ENCODE measurements around the gene PCSK5. TPM values are rescaled to one million over a fixed set of nuclear protein-coding genes. Genes with fewer than 3 reads are reported as not detected.

Gene PCSK5
- total RNA-seq, 1 experiment from 2014 or later = 7.5 TPM

- H3K4me2 ChIP-seq (ENCODE audit: insufficient read depth, insufficient read length, low read length) = no peak overlapping the region
- no peaks in the 10 kb centered on the region for H4K20me1 ChIP-seq (ENCODE audit: control insufficient read depth, insufficient read depth, insufficient read length)
- no CpG with 5 or more reads among the region's 11 CpGs for WGBS (ENCODE audit: extremely low coverage, insufficient read length, low lambda C conversion rate)
- H2BK120ac ChIP-seq (ENCODE audit: low read depth, low read length, poor library complexity, severe bottlenecking) = no peak overlapping the region
- no peak overlapping the region for H2BK5ac ChIP-seq (ENCODE audit: insufficient read length, low read length)
- no peak overlapping the region for H2BK12ac ChIP-seq (ENCODE audit: insufficient read length, low read depth, low read length)
- no peaks in the 10 kb centered on the region for H3K27me3 ChIP-seq (ENCODE audit: insufficient read depth, low read length)
- no peak overlapping the region for H3K27ac Mint-ChIP-seq
- H3K9ac ChIP-seq (ENCODE audit: extremely low read depth, insufficient read length, low read length) = no peak overlapping the region
- H3T11ph ChIP-seq (ENCODE audit: low read length) = no peak overlapping the region
- no peak overlapping the region for H3K18ac ChIP-seq (ENCODE audit: insufficient read length, low read depth, low read length)
- no peaks in the 10 kb centered on the region for H3K4me1 ChIP-seq (ENCODE audit: insufficient read depth, low read length)
- no peak overlapping the region for H2AK5ac ChIP-seq (ENCODE audit: insufficient read length, low read length)
- H3K4me1 Mint-ChIP-seq = no peaks in the 10 kb centered on the region
- TF ChIP-seq CTCF (conservative IDR thresholded peaks at IDR 0.05) = no peak
- H2BK20ac ChIP-seq (ENCODE audit: low read depth, low read length, poor library complexity, severe bottlenecking) = no peak overlapping the region
- no peak overlapping the region for H4K8ac ChIP-seq (replicated peaks; ENCODE audit: insufficient read length, low read depth, low read length)
- H3K9me3 Mint-ChIP-seq = peaks cover 5 to 9% of the 10 kb centered on the region in 2 experiments
- no peaks in the 10 kb centered on the region for H3K79me1 ChIP-seq (ENCODE audit: insufficient read depth, low read depth, low read length, poor library complexity, severe bottlenecking)
- no peak overlapping the region for H3K4ac ChIP-seq (ENCODE audit: low read depth, low read length)
- H2AFZ ChIP-seq (ENCODE audit: low read length) = no peak overlapping the region
- H3K27ac ChIP-seq (ENCODE audit: insufficient read length, low read depth, low read length) = no peak overlapping the region
- no peaks in the 10 kb centered on the region for H3K23me2 ChIP-seq (ENCODE audit: insufficient read length, low read depth, low read length, poor library complexity, severe bottlenecking)
- no peaks in the 10 kb centered on the region for H3K79me2 ChIP-seq (ENCODE audit: insufficient read depth, low read length)
- no peaks in the 10 kb centered on the region; the same call in 1 of the 2 replicates for H3K27me3 Mint-ChIP-seq (ENCODE audit: low read depth)
- H2BK15ac ChIP-seq (ENCODE audit: low read depth, low read length) = no peak overlapping the region
- H3K36me3 Mint-ChIP-seq (ENCODE audit: insufficient read depth in 1 of 3, low read depth in 3 of 3) = peaks cover 6 to 9% (median 8%) of the 10 kb centered on the region in 3 experiments
- no peak for DNase-seq
- H4K5ac ChIP-seq (ENCODE audit: insufficient read length, low read depth, low read length) = no peak overlapping the region
- no peak overlapping the region for H3K56ac ChIP-seq (ENCODE audit: insufficient read length, low read depth, low read length)
- no peak overlapping the region for H4K91ac ChIP-seq (ENCODE audit: insufficient read length, low read depth, low read length)
- no peaks in the 10 kb centered on the region for H3K9me3 ChIP-seq (ENCODE audit: control insufficient read depth, low read depth, low read length)
- no peak overlapping the region for H3K23ac ChIP-seq (ENCODE audit: insufficient read length, low read depth, low read length)
- no peak overlapping the region for H3K4me3 Mint-ChIP-seq
- no peak overlapping the region for H3K14ac ChIP-seq (ENCODE audit: insufficient read depth, low read length)
Observed at GRCh38 chr9:76067696-76068095, 177.2 kb downstream of the PCSK5 start.

Measured in H9 (cell line).